WERI-Rb-1 (cell line): Measurements from ENCODE around the gene AADACL2.

Experiments used
- DNase-seq: peaks from one replicate; pipeline ENCODE4 v3.0.0-alpha.2; 2020
- H3K27ac ChIP-seq: fragments of 250-450 bp; sonication (Bioruptor Pico); 2 replicates; pipeline ENCODE4 v1.5.1; 2020; ENCODE audit warnings: mild to moderate bottlenecking, moderate library complexity
- H3K27me3 ChIP-seq: fragments of 250-450 bp; sonication (Bioruptor Pico); 2 replicates; pipeline ENCODE4 v1.5.1; 2021; ENCODE audit warnings: mild to moderate bottlenecking, low read depth, moderate library complexity; ENCODE audit not compliant: insufficient read depth, severe bottlenecking
- H3K36me3 ChIP-seq: fragments of 250-450 bp; sonication (Bioruptor Pico); 2 replicates; pipeline ENCODE4 v1.5.1; 2020; ENCODE audit warnings: mild to moderate bottlenecking, moderate library complexity
- H3K4me3 ChIP-seq: 2 replicates; pipeline ENCODE4 v1.5.1; 2011; ENCODE audit warnings: low read depth, mild to moderate bottlenecking, control low read depth, low read length
- H3K9me3 ChIP-seq: fragments of 250-450 bp; sonication (Bioruptor Pico); 2 replicates; pipeline ENCODE4 v1.5.1; 2021; ENCODE audit warnings: mild to moderate bottlenecking, moderate library complexity; ENCODE audit not compliant: severe bottlenecking
- CTCF ChIP-seq: IDR thresholded peaks from 2 replicates; pipeline ENCODE4 v1.5.1; 2011; ENCODE audit warnings: low read depth, mild to moderate bottlenecking, control low read depth, inconsistent platforms, low read length

AADACL2 gene

GRCh38 chr3:151733613-151734012 is at the start of gene AADACL2:
AADACL2 (plus strand) TSS chr3:151733927; CDS start chr3:151734036, 109 bp downstream.
- Histone ChIP-seq H3K27ac (no peak within 1 kb of the TSS), H3K36me3 (no peaks in the 10 kb centered on the region), H3K4me3 (no peak within 1 kb of the TSS), H3K27me3 (peaks cover 17% of the 10 kb centered on the region), H3K9me3 (no peaks in the 10 kb centered on the region)
- TF ChIP-seq CTCF: no peak
- DNase-seq: no peak

GRCh38 chr3:151684094-151684493 is 49.6 kb upstream of the AADACL2 start:
- no peak for TF ChIP-seq CTCF
- H3K9me3 ChIP-seq: no peaks in the 10 kb centered on the region

GRCh38 chr3:151686257-151686656 is 47.5 kb upstream of the AADACL2 start:
- TF ChIP-seq CTCF: no peak
- H3K9me3 ChIP-seq: no peaks in the 10 kb centered on the region
- no peak for DNase-seq
- H3K27ac ChIP-seq: no peak overlapping the region
- peaks cover 52% of the 10 kb centered on the region for H3K27me3 ChIP-seq
- no peaks in the 10 kb centered on the region for H3K36me3 ChIP-seq
- no peak overlapping the region for H3K4me3 ChIP-seq

More at GRCh38 chr3:151684094-151684493, 49.6 kb upstream of the AADACL2 start:
- no peak for DNase-seq
- Histone ChIP-seq H3K4me3 (no peak overlapping the region), H3K27ac (no peak overlapping the region), H3K27me3 (peaks cover 32% of the 10 kb centered on the region), H3K36me3 (no peaks in the 10 kb centered on the region)

GRCh38 chr3:151687076-151687475 is 46.7 kb upstream of the AADACL2 start:
- no peak for DNase-seq
- H3K27ac ChIP-seq: no peak overlapping the region
- TF ChIP-seq CTCF: no peak
- H3K27me3 ChIP-seq: peaks cover 60% of the 10 kb centered on the region
- no peaks in the 10 kb centered on the region for H3K36me3 ChIP-seq
- no peaks in the 10 kb centered on the region for H3K9me3 ChIP-seq
- H3K4me3 ChIP-seq: no peak overlapping the region

GRCh38 chr3:151688571-151688970 is 45.2 kb upstream of the AADACL2 start:
- no peaks in the 10 kb centered on the region for H3K36me3 ChIP-seq
- no peak overlapping the region for H3K27ac ChIP-seq
- peaks cover 66% of the 10 kb centered on the region for H3K27me3 ChIP-seq
- TF ChIP-seq CTCF: no peak
- H3K4me3 ChIP-seq: no peak overlapping the region
- DNase-seq: no peak
- no peaks in the 10 kb centered on the region for H3K9me3 ChIP-seq

GRCh38 chr3:151690645-151691044 is 43.1 kb upstream of the AADACL2 start:
- Histone ChIP-seq H3K27ac (no peak overlapping the region), H3K4me3 (no peak overlapping the region), H3K27me3 (peaks cover 76% of the 10 kb centered on the region), H3K36me3 (no peaks in the 10 kb centered on the region), H3K9me3 (no peaks in the 10 kb centered on the region)
- no peak for DNase-seq
- no peak for TF ChIP-seq CTCF
